ENCODE results near the gene HIVEP3.
"Not testable (repeated sequence)": the region's sequence is repeated elsewhere in the genome, so short reads cannot be mapped to it uniquely, and the experiment has no call there.

HIVEP3 gene

GRCh38 chr1:41695118-41695745 is 223.5 kb downstream of the HIVEP3 start:
- Histone ChIP-seq H3K27ac (ENCODE audit: low read depth, low read length) (no peak overlapping the region), H3K4me1 (ENCODE audit: control insufficient read depth in 5 of 5, insufficient read depth in 5 of 5, low read length in 5 of 5) (peaks cover 0 to 19% (median 6%) of the 10 kb centered on the region in 5 donors), H3K36me3 (ENCODE audit: control insufficient read depth in 5 of 5, insufficient read depth in 5 of 5, low read length in 5 of 5) (no peaks in the 10 kb centered on the region), H3K9me3 (ENCODE audit: control insufficient read depth in 5 of 5, low read length in 5 of 5) (no peaks in the 10 kb centered on the region), H3K4me3 (ENCODE audit: low read depth in 1 of 5, low read length in 5 of 5) (no peak overlapping the region), H3K9ac (ENCODE audit: low read length in 5 of 5) (no peak overlapping the region), H3K27me3 (ENCODE audit: control insufficient read depth in 5 of 5, insufficient read depth in 4 of 5, low read length in 5 of 5) (no peaks in the 10 kb centered on the region)

GRCh38 chr1:41691966-41692365 is 226.8 kb downstream of the HIVEP3 start:
- H3K9ac ChIP-seq (ENCODE audit: low read length in 5 of 5); H3K27ac ChIP-seq (ENCODE audit: low read depth, low read length); H3K4me3 ChIP-seq (ENCODE audit: low read depth in 1 of 5, low read length in 5 of 5); H3K9me3 ChIP-seq (ENCODE audit: control insufficient read depth in 5 of 5, low read length in 5 of 5); H3K36me3 ChIP-seq (ENCODE audit: control insufficient read depth in 5 of 5, insufficient read depth in 5 of 5, low read length in 5 of 5); H3K27me3 ChIP-seq (ENCODE audit: control insufficient read depth in 5 of 5, insufficient read depth in 4 of 5, low read length in 5 of 5): not testable (repeated sequence)
- peaks cover 0 to 31% (median 14%) of the 10 kb centered on the region in 5 donors for H3K4me1 ChIP-seq (ENCODE audit: control insufficient read depth in 5 of 5, insufficient read depth in 5 of 5, low read length in 5 of 5)

GRCh38 chr1:41691424-41691823 is 227.3 kb downstream of the HIVEP3 start:
- H3K27ac ChIP-seq (ENCODE audit: low read depth, low read length) = no peak overlapping the region
- no peaks in the 10 kb centered on the region for H3K27me3 ChIP-seq (ENCODE audit: control insufficient read depth in 5 of 5, insufficient read depth in 4 of 5, low read length in 5 of 5)
- H3K4me1 ChIP-seq (ENCODE audit: control insufficient read depth in 5 of 5, insufficient read depth in 5 of 5, low read length in 5 of 5) = peaks cover 0 to 31% (median 14%) of the 10 kb centered on the region in 5 donors
- no peaks in the 10 kb centered on the region for H3K36me3 ChIP-seq (ENCODE audit: control insufficient read depth in 5 of 5, insufficient read depth in 5 of 5, low read length in 5 of 5)
- no peak overlapping the region for H3K9ac ChIP-seq (ENCODE audit: low read length in 5 of 5)
- H3K9me3 ChIP-seq (ENCODE audit: control insufficient read depth in 5 of 5, low read length in 5 of 5) = no peaks in the 10 kb centered on the region
- H3K4me3 ChIP-seq (ENCODE audit: low read depth in 1 of 5, low read length in 5 of 5) = no peak overlapping the region

GRCh38 chr1:41690331-41690730 is 228.4 kb downstream of the HIVEP3 start:
- no peaks in the 10 kb centered on the region for H3K36me3 ChIP-seq (ENCODE audit: control insufficient read depth in 5 of 5, insufficient read depth in 5 of 5, low read length in 5 of 5)
- no peak overlapping the region for H3K27ac ChIP-seq (ENCODE audit: low read depth, low read length)
- H3K4me1 ChIP-seq (ENCODE audit: control insufficient read depth in 5 of 5, insufficient read depth in 5 of 5, low read length in 5 of 5) = peaks cover 2 to 34% (median 14%) of the 10 kb centered on the region in 5 donors
- no peaks in the 10 kb centered on the region for H3K9me3 ChIP-seq (ENCODE audit: control insufficient read depth in 5 of 5, low read length in 5 of 5)
- no peak overlapping the region for H3K4me3 ChIP-seq (ENCODE audit: low read depth in 1 of 5, low read length in 5 of 5)
- H3K9ac ChIP-seq (ENCODE audit: low read length in 5 of 5) = no peak overlapping the region
- H3K27me3 ChIP-seq (ENCODE audit: control insufficient read depth in 5 of 5, insufficient read depth in 4 of 5, low read length in 5 of 5) = no peaks in the 10 kb centered on the region

GRCh38 chr1:41689558-41689981 is 229.2 kb downstream of the HIVEP3 start:
- no peaks in the 10 kb centered on the region for H3K27me3 ChIP-seq (ENCODE audit: control insufficient read depth in 5 of 5, insufficient read depth in 4 of 5, low read length in 5 of 5)
- H3K4me3 ChIP-seq (ENCODE audit: low read depth in 1 of 5, low read length in 5 of 5) = no peak overlapping the region
- H3K9me3 ChIP-seq (ENCODE audit: control insufficient read depth in 5 of 5, low read length in 5 of 5) = no peaks in the 10 kb centered on the region
- H3K36me3 ChIP-seq (ENCODE audit: control insufficient read depth in 5 of 5, insufficient read depth in 5 of 5, low read length in 5 of 5) = no peaks in the 10 kb centered on the region
- H3K9ac ChIP-seq (ENCODE audit: low read length in 5 of 5) = no peak overlapping the region
- peaks cover 3 to 34% (median 18%) of the 10 kb centered on the region in 5 donors for H3K4me1 ChIP-seq (ENCODE audit: control insufficient read depth in 5 of 5, insufficient read depth in 5 of 5, low read length in 5 of 5)
- H3K27ac ChIP-seq (ENCODE audit: low read depth, low read length) = no peak overlapping the region

- Histone ChIP-seq H3K4me1 (ENCODE audit: control insufficient read depth in 5 of 5, insufficient read depth in 5 of 5, low read length in 5 of 5) (peaks cover 3 to 36% (median 22%) of the 10 kb centered on the region in 5 donors), H3K4me3 (ENCODE audit: low read depth in 1 of 5, low read length in 5 of 5) (no peak overlapping the region), H3K9me3 (ENCODE audit: control insufficient read depth in 5 of 5, low read length in 5 of 5) (no peaks in the 10 kb centered on the region), H3K9ac (ENCODE audit: low read length in 5 of 5) (no peak overlapping the region), H3K27me3 (ENCODE audit: control insufficient read depth in 5 of 5, insufficient read depth in 4 of 5, low read length in 5 of 5) (no peaks in the 10 kb centered on the region), H3K27ac (ENCODE audit: low read depth, low read length) (no peak overlapping the region), H3K36me3 (ENCODE audit: control insufficient read depth in 5 of 5, insufficient read depth in 5 of 5, low read length in 5 of 5) (no peaks in the 10 kb centered on the region)
Observed at GRCh38 chr1:41689139-41689538, 229.6 kb downstream of the HIVEP3 start.

- Histone ChIP-seq H3K4me1 (ENCODE audit: control insufficient read depth in 5 of 5, insufficient read depth in 5 of 5, low read length in 5 of 5) (peaks cover 5 to 50% (median 42%) of the 10 kb centered on the region in 5 donors), H3K27ac (ENCODE audit: low read depth, low read length) (no peak overlapping the region), H3K27me3 (ENCODE audit: control insufficient read depth in 5 of 5, insufficient read depth in 4 of 5, low read length in 5 of 5) (no peaks in the 10 kb centered on the region)
Observed at GRCh38 chr1:41687007-41687406, 231.7 kb downstream of the HIVEP3 start.

GRCh38 chr1:41683681-41684500 is 234.8 kb downstream of the HIVEP3 start:
- peaks cover 8 to 59% (median 48%) of the 10 kb centered on the region in 5 donors for H3K4me1 ChIP-seq (ENCODE audit: control insufficient read depth in 5 of 5, insufficient read depth in 5 of 5, low read length in 5 of 5)
- no peaks in the 10 kb centered on the region for H3K36me3 ChIP-seq (ENCODE audit: control insufficient read depth in 5 of 5, insufficient read depth in 5 of 5, low read length in 5 of 5)
- no peak overlapping the region for H3K27ac ChIP-seq (ENCODE audit: low read depth, low read length)
- no peaks in the 10 kb centered on the region for H3K27me3 ChIP-seq (ENCODE audit: control insufficient read depth in 5 of 5, insufficient read depth in 4 of 5, low read length in 5 of 5)
- no peak overlapping the region for H3K9ac ChIP-seq (ENCODE audit: low read length in 5 of 5)
- no peak overlapping the region for H3K4me3 ChIP-seq (ENCODE audit: low read depth in 1 of 5, low read length in 5 of 5)
- no peaks in the 10 kb centered on the region for H3K9me3 ChIP-seq (ENCODE audit: control insufficient read depth in 5 of 5, low read length in 5 of 5)

More at GRCh38 chr1:41687007-41687406, 231.7 kb downstream of the HIVEP3 start:
- no peak overlapping the region for H3K4me3 ChIP-seq (ENCODE audit: low read depth in 1 of 5, low read length in 5 of 5)
- H3K9me3 ChIP-seq (ENCODE audit: control insufficient read depth in 5 of 5, low read length in 5 of 5) = no peaks in the 10 kb centered on the region
- H3K9ac ChIP-seq (ENCODE audit: low read length in 5 of 5) = no peak overlapping the region
- no peaks in the 10 kb centered on the region for H3K36me3 ChIP-seq (ENCODE audit: control insufficient read depth in 5 of 5, insufficient read depth in 5 of 5, low read length in 5 of 5)

GRCh38 chr1:41682845-41683625 is 235.7 kb downstream of the HIVEP3 start:
- Histone ChIP-seq H3K36me3 (ENCODE audit: control insufficient read depth in 5 of 5, insufficient read depth in 5 of 5, low read length in 5 of 5) (no peaks in the 10 kb centered on the region), H3K4me3 (ENCODE audit: low read depth in 1 of 5, low read length in 5 of 5) (no peak overlapping the region), H3K27ac (ENCODE audit: low read depth, low read length) (no peak overlapping the region), H3K9me3 (ENCODE audit: control insufficient read depth in 5 of 5, low read length in 5 of 5) (no peaks in the 10 kb centered on the region), H3K9ac (ENCODE audit: low read length in 5 of 5) (no peak overlapping the region), H3K4me1 (ENCODE audit: control insufficient read depth in 5 of 5, insufficient read depth in 5 of 5, low read length in 5 of 5) (peaks cover 15 to 68% (median 56%) of the 10 kb centered on the region in 5 donors), H3K27me3 (ENCODE audit: control insufficient read depth in 5 of 5, insufficient read depth in 4 of 5, low read length in 5 of 5) (no peaks in the 10 kb centered on the region)

All from subcutaneous abdominal adipose tissue (tissue), 5 donors.